Activated naive CD8-positive, alpha-beta T cell (primary cell): ENCODE measurements around the gene MPI.
"Not testable (repeated sequence)": the region's sequence is repeated elsewhere in the genome, so short reads cannot be mapped to it uniquely, and the experiment has no call there.

Source experiments
- H3K27ac Mint-ChIP-seq: one replicate; pipeline ENCODE4 v1.8.0; 2021; ENCODE audit warnings: mixed read lengths
- H3K27me3 Mint-ChIP-seq: one replicate; pipeline ENCODE4 v1.8.0; 2021; ENCODE audit warnings: mixed read lengths
- H3K36me3 Mint-ChIP-seq: one replicate; pipeline ENCODE4 v1.8.0; 2021; ENCODE audit warnings: mixed read lengths
- H3K4me1 Mint-ChIP-seq: one replicate; pipeline ENCODE4 v1.8.0; 2021; ENCODE audit warnings: low read depth, mixed read lengths
- H3K4me3 Mint-ChIP-seq: one replicate; pipeline ENCODE4 v1.8.0; 2021; ENCODE audit warnings: mild to moderate bottlenecking, mixed read lengths
- H3K9me3 Mint-ChIP-seq: one replicate; pipeline ENCODE4 v1.8.0; 2021; ENCODE audit warnings: low read depth, mixed read lengths

Gene MPI

GRCh38 chr15:74872702-74873035 lies 17.2 kb upstream of the MPI start:
- peak overlapping the region; percentile 96 for H3K4me3 Mint-ChIP-seq
- no peaks in the 10 kb centered on the region for H3K9me3 Mint-ChIP-seq
- H3K27me3 Mint-ChIP-seq, result no peaks in the 10 kb centered on the region
- H3K27ac Mint-ChIP-seq, result peak overlapping the region; percentile 82
- H3K4me1 Mint-ChIP-seq, result peaks cover 53% of the 10 kb centered on the region
- H3K36me3 Mint-ChIP-seq, result peaks cover 11% of the 10 kb centered on the region

GRCh38 chr15:74873036-74873755 lies 16.6 kb upstream of the MPI start, which contains the start of gene SCAMP2:
SCAMP2 (minus strand) TSS chr15:74873365; CDS start chr15:74873255, 110 bp downstream.
- no peaks in the 10 kb centered on the region for H3K27me3 Mint-ChIP-seq
- H3K27ac Mint-ChIP-seq, result peak within 1 kb of the TSS; percentile 87
- peaks cover 6% of the 10 kb centered on the region for H3K36me3 Mint-ChIP-seq
- peaks cover 48% of the 10 kb centered on the region for H3K4me1 Mint-ChIP-seq
- H3K4me3 Mint-ChIP-seq, result peak within 1 kb of the TSS; percentile 96
- H3K9me3 Mint-ChIP-seq, result no peaks in the 10 kb centered on the region

GRCh38 chr15:74873756-74874424 lies 16.0 kb upstream of the MPI start:
- Mint-ChIP-seq H3K36me3 (peaks cover 6% of the 10 kb centered on the region), H3K4me1 (peaks cover 42% of the 10 kb centered on the region), H3K27ac (peak overlapping the region; percentile 87)

GRCh38 chr15:74878273-74878672 lies 11.6 kb upstream of the MPI start:
- H3K4me3 Mint-ChIP-seq, result no peak overlapping the region
- no peaks in the 10 kb centered on the region for H3K9me3 Mint-ChIP-seq
- no peak overlapping the region for H3K27ac Mint-ChIP-seq
- peaks cover 6% of the 10 kb centered on the region for H3K4me1 Mint-ChIP-seq
- no peaks in the 10 kb centered on the region for H3K36me3 Mint-ChIP-seq
- H3K27me3 Mint-ChIP-seq, result no peaks in the 10 kb centered on the region

More at GRCh38 chr15:74873756-74874424, 16.0 kb upstream of the MPI start:
- peak overlapping the region; percentile 96 for H3K4me3 Mint-ChIP-seq
- H3K27me3 Mint-ChIP-seq, result no peaks in the 10 kb centered on the region
- H3K9me3 Mint-ChIP-seq, result no peaks in the 10 kb centered on the region

- H3K27ac Mint-ChIP-seq, result no peak overlapping the region
Observed at GRCh38 chr15:74882528-74882927, 7.3 kb upstream of the MPI start.

GRCh38 chr15:74884428-74885223 lies 5.2 kb upstream of the MPI start:
- peaks cover 13% of the 10 kb centered on the region for H3K4me1 Mint-ChIP-seq
- no peak overlapping the region for H3K27ac Mint-ChIP-seq

More at GRCh38 chr15:74882528-74882927, 7.3 kb upstream of the MPI start:
- no peaks in the 10 kb centered on the region for H3K9me3 Mint-ChIP-seq
- H3K36me3 Mint-ChIP-seq, result no peaks in the 10 kb centered on the region
- no peaks in the 10 kb centered on the region for H3K27me3 Mint-ChIP-seq
- no peak overlapping the region for H3K4me3 Mint-ChIP-seq
- peaks cover 3% of the 10 kb centered on the region for H3K4me1 Mint-ChIP-seq

GRCh38 chr15:74885461-74885860 lies 4.4 kb upstream of the MPI start:
- Mint-ChIP-seq H3K27ac (no peak overlapping the region), H3K36me3 (no peaks in the 10 kb centered on the region), H3K9me3 (no peaks in the 10 kb centered on the region), H3K4me3 (no peak overlapping the region), H3K27me3 (no peaks in the 10 kb centered on the region), H3K4me1 (peaks cover 18% of the 10 kb centered on the region)

More at GRCh38 chr15:74884428-74885223, 5.2 kb upstream of the MPI start:
- Mint-ChIP-seq H3K36me3 (no peaks in the 10 kb centered on the region), H3K9me3 (no peaks in the 10 kb centered on the region), H3K27me3 (no peaks in the 10 kb centered on the region), H3K4me3 (no peak overlapping the region)

GRCh38 chr15:74887537-74888193 lies 2.2 kb upstream of the MPI start:
- not testable (repeated sequence) for H3K27ac Mint-ChIP-seq, H3K36me3 Mint-ChIP-seq, H3K9me3 Mint-ChIP-seq, H3K27me3 Mint-ChIP-seq, H3K4me3 Mint-ChIP-seq
- H3K4me1 Mint-ChIP-seq, result peaks cover 33% of the 10 kb centered on the region

GRCh38 chr15:74888716-74889115 lies 1.1 kb upstream of the MPI start:
- no peaks in the 10 kb centered on the region for H3K9me3 Mint-ChIP-seq
- peaks cover 44% of the 10 kb centered on the region for H3K4me1 Mint-ChIP-seq
- H3K27ac Mint-ChIP-seq, result no peak overlapping the region
- no peaks in the 10 kb centered on the region for H3K27me3 Mint-ChIP-seq
- peak overlapping the region; percentile 88 for H3K4me3 Mint-ChIP-seq
- H3K36me3 Mint-ChIP-seq, result peaks cover 5% of the 10 kb centered on the region

- Mint-ChIP-seq H3K27ac (peak overlapping the region; percentile 95), H3K4me1 (peaks cover 42% of the 10 kb centered on the region), H3K36me3 (peaks cover 5% of the 10 kb centered on the region), H3K4me3 (peak overlapping the region; percentile 88), H3K9me3 (no peaks in the 10 kb centered on the region), H3K27me3 (no peaks in the 10 kb centered on the region)
Observed at GRCh38 chr15:74889390-74889882, 406 bp upstream of the MPI start.

- Mint-ChIP-seq H3K4me1 (peaks cover 46% of the 10 kb centered on the region), H3K27me3 (no peaks in the 10 kb centered on the region), H3K36me3 (peaks cover 5% of the 10 kb centered on the region), H3K27ac (peak overlapping the region; percentile 95), H3K9me3 (no peaks in the 10 kb centered on the region), H3K4me3 (peak overlapping the region; percentile 88)
Observed at GRCh38 chr15:74890665-74890960, 771 bp downstream of the MPI start.

GRCh38 chr15:74891469-74891868 lies 1.6 kb downstream of the MPI start:
- peaks cover 46% of the 10 kb centered on the region for H3K4me1 Mint-ChIP-seq
- H3K9me3 Mint-ChIP-seq, result no peaks in the 10 kb centered on the region
- H3K27ac Mint-ChIP-seq, result peak overlapping the region; percentile 16
- peak overlapping the region; percentile 88 for H3K4me3 Mint-ChIP-seq
- H3K36me3 Mint-ChIP-seq, result peaks cover 5% of the 10 kb centered on the region
- no peaks in the 10 kb centered on the region for H3K27me3 Mint-ChIP-seq

GRCh38 chr15:74892313-74892712 lies 2.5 kb downstream of the MPI start:
- no peaks in the 10 kb centered on the region for H3K9me3 Mint-ChIP-seq
- no peak overlapping the region for H3K27ac Mint-ChIP-seq
- peak overlapping the region; percentile 17 for H3K4me3 Mint-ChIP-seq
- H3K36me3 Mint-ChIP-seq, result peaks cover 5% of the 10 kb centered on the region
- no peaks in the 10 kb centered on the region for H3K27me3 Mint-ChIP-seq
- peaks cover 46% of the 10 kb centered on the region for H3K4me1 Mint-ChIP-seq

- Mint-ChIP-seq H3K27ac (peak overlapping the region; percentile 86), H3K9me3 (no peaks in the 10 kb centered on the region), H3K4me3 (peak overlapping the region; percentile 67), H3K27me3 (no peaks in the 10 kb centered on the region), H3K4me1 (peaks cover 46% of the 10 kb centered on the region), H3K36me3 (peaks cover 5% of the 10 kb centered on the region)
Observed at GRCh38 chr15:74892931-74893330, 3.1 kb downstream of the MPI start.
